HTERT RPE-1 (cell line): ENCODE data around the gene SOBP.

Source experiments
- in situ Hi-C: fragments of 300-500 bp; cut with MboI; formaldehyde crosslinking; loops from 4 replicates; pipeline ENCODE4 v1.14.3; 2020; ENCODE audit warnings: low sequenced_read_pairs

The SOBP gene

GRCh38 chr6:107654764-107655163, 164.8 kb downstream of the SOBP start:
- in situ Hi-C loops: no loop called here

- in situ Hi-C loops: no loop called here
Observed at GRCh38 chr6:107655245-107655644, 165.3 kb downstream of the SOBP start.

- in situ Hi-C loops: no loop called here
Observed at GRCh38 chr6:107655864-107656263, 165.9 kb downstream of the SOBP start.

- in situ Hi-C loops: no loop called here
Observed at GRCh38 chr6:107656401-107656800, 166.5 kb downstream of the SOBP start.

GRCh38 chr6:107656883-107657282, 167.0 kb downstream of the SOBP start:
- in situ Hi-C loops: no loop called here

- in situ Hi-C loops: no loop called here
Observed at GRCh38 chr6:107657373-107657754, 167.4 kb downstream of the SOBP start.

GRCh38 chr6:107657755-107658461, 168.0 kb downstream of the SOBP start:
- in situ Hi-C loops: no loop called here

GRCh38 chr6:107658920-107659865, 169.3 kb downstream of the SOBP start:
- in situ Hi-C loops: no loop called here

- in situ Hi-C loops: no loop called here
Observed at GRCh38 chr6:107660839-107661238, 170.9 kb downstream of the SOBP start.

- in situ Hi-C loops: no loop called here
Observed at GRCh38 chr6:107661291-107661690, 171.4 kb downstream of the SOBP start.

GRCh38 chr6:107662333-107662732, 172.4 kb downstream of the SOBP start:
- in situ Hi-C loops: no loop called here

GRCh38 chr6:107663308-107663707, 173.4 kb downstream of the SOBP start:
- in situ Hi-C loops: no loop called here

GRCh38 chr6:107665382-107665781, 175.5 kb downstream of the SOBP start:
- in situ Hi-C loops: no loop called here

- in situ Hi-C loops: no loop called here
Observed at GRCh38 chr6:107666084-107666980, 176.4 kb downstream of the SOBP start.

GRCh38 chr6:107666981-107667601, 177.2 kb downstream of the SOBP start:
- in situ Hi-C loops: no loop called here

- in situ Hi-C loops: no loop called here
Observed at GRCh38 chr6:107667790-107668189, 177.9 kb downstream of the SOBP start.

GRCh38 chr6:107668743-107669474, 179.0 kb downstream of the SOBP start:
- in situ Hi-C loops: no loop called here

- in situ Hi-C loops: no loop called here
Observed at GRCh38 chr6:107670792-107671199, 180.9 kb downstream of the SOBP start.

GRCh38 chr6:107673076-107673494, 183.2 kb downstream of the SOBP start:
- in situ Hi-C loops: no loop called here
